Breast epithelium (tissue), 4 donors: ENCODE measurements around the gene SOCS2. TPM values are rescaled to one million over a fixed set of nuclear protein-coding genes. Genes with fewer than 3 reads are reported as not detected.
"Not testable (repeated sequence)": the region's sequence is repeated elsewhere in the genome, so short reads cannot be mapped to it uniquely, and the experiment has no call there.

Source experiments
- DNase-seq, 2 donors: peaks; one replicate each; pipeline ENCODE4 v3.0.0-alpha.2; 2019; ENCODE audit warnings: low spot score in 2 of 2
- H3K27ac ChIP-seq, 2 donors: fragments of 200-600 bp; sonication (generic) in 1 of 2; one replicate each; pipeline ENCODE4 v1.5.1; 2016 to 2019; ENCODE audit warnings: mild to moderate bottlenecking in 1 of 2
- H3K27me3 ChIP-seq, 2 donors: fragments of 200-600 bp; sonication (generic) in 1 of 2; one replicate each; pipeline versions ENCODE4 v1.5.1 to v1.6.0; 2017 to 2019; ENCODE audit warnings: control low read depth in 1 of 2, mild to moderate bottlenecking in 1 of 2
- H3K36me3 ChIP-seq: fragments of 200-600 bp; one replicate; pipeline ENCODE4 v1.5.1; 2019
- H3K4me1 ChIP-seq, 2 donors: fragments of 200-600 bp; sonication (generic); one replicate each; pipeline ENCODE4 v1.5.1; 2016 to 2019; ENCODE audit warnings: control low read depth in 1 of 2
- H3K4me3 ChIP-seq, 3 donors: fragments of 200-600 bp; sonication (generic); 1 replicate in 2 of 3; 2 replicates in 1 of 3; pipeline ENCODE4 v1.5.1; 2016 to 2019; ENCODE audit warnings: mild to moderate bottlenecking in 3 of 3, moderate library complexity in 2 of 3
- H3K9me3 ChIP-seq, 2 donors: fragments of 200-600 bp; sonication (generic) in 1 of 2; one replicate each; pipeline ENCODE4 v1.5.1; 2016 to 2019; ENCODE audit warnings: control low read depth in 1 of 2
- CTCF ChIP-seq, 3 donors: fragments of 450-650 bp; IDR thresholded peaks; one replicate each; pipeline ENCODE4 v1.5.1; 2016 to 2017; ENCODE audit warnings: antibody characterized with exemption in 3 of 3, mild to moderate bottlenecking in 3 of 3, moderate library complexity in 3 of 3
- POLR2A ChIP-seq: fragments of 450-650 bp; IDR thresholded peaks from one replicate; pipeline ENCODE4 v1.6.1; 2016; ENCODE audit warnings: antibody characterized with exemption, mild to moderate bottlenecking, moderate library complexity
- POLR2AphosphoS5 ChIP-seq, 3 donors: sonication (generic); formaldehyde crosslinking; IDR thresholded peaks; one replicate each; pipeline ENCODE4 v1.6.1; 2017; ENCODE audit warnings: antibody characterized with exemption in 3 of 3
- intact Hi-C: fragments of 100-400 bp; cut with DNase I; formaldehyde crosslinking; loops from one replicate; pipeline ENCODE4 v1.15.1; 2023; ENCODE audit warnings: low total_unique reads
- total RNA-seq, 3 donors: library from RNA; depleted of rRNA; stranded (reverse); fragments of >200 nt; gene quantifications; one replicate each; pipeline ENCODE4 v1.1.0, GENCODE V29; 2016

The SOCS2 gene
- total RNA-seq, 3 donors from 2014 or later: 29.0 to 59.4 (median 59.0) TPM

GRCh38 chr12:93550748-93551611, 21.5 kb upstream of the SOCS2 start:
- no peaks in the 10 kb centered on the region for H3K36me3 ChIP-seq
- H3K27ac ChIP-seq: no peak overlapping the region
- intact Hi-C loops: no loop called here
- no peaks in the 10 kb centered on the region for H3K9me3 ChIP-seq
- DNase-seq: no peak
- H3K27me3 ChIP-seq: no peaks in the 10 kb centered on the region
- no peak overlapping the region for H3K4me3 ChIP-seq
- TF ChIP-seq POLR2AphosphoS5 (IDR thresholded peaks at IDR 0.05): no peak
- no peaks in the 10 kb centered on the region for H3K4me1 ChIP-seq

- intact Hi-C loops: no loop called here
- no peak for DNase-seq
These were observed 20.0 kb upstream of the SOCS2 start for GRCh38 chr12:93552427-93552826.

GRCh38 chr12:93557879-93558278, 14.6 kb upstream of the SOCS2 start:
- H3K27ac ChIP-seq, H3K27me3 ChIP-seq, DNase-seq, H3K4me1 ChIP-seq, H3K36me3 ChIP-seq, H3K4me3 ChIP-seq, intact Hi-C loops, H3K9me3 ChIP-seq: not testable (repeated sequence)

More at GRCh38 chr12:93552427-93552826, 20.0 kb upstream of the SOCS2 start:
- Histone ChIP-seq H3K27me3 (no peaks in the 10 kb centered on the region), H3K4me1 (no peaks in the 10 kb centered on the region), H3K27ac (no peak overlapping the region), H3K9me3 (no peaks in the 10 kb centered on the region), H3K4me3 (no peak overlapping the region), H3K36me3 (no peaks in the 10 kb centered on the region)
- no peak for TF ChIP-seq POLR2AphosphoS5 (IDR thresholded peaks at IDR 0.05)
- TF ChIP-seq CTCF (IDR thresholded peaks at IDR 0.05): no peak
- TF ChIP-seq POLR2A: no peak

- H3K36me3 ChIP-seq, DNase-seq, H3K4me1 ChIP-seq, H3K27me3 ChIP-seq, intact Hi-C loops, H3K4me3 ChIP-seq, H3K9me3 ChIP-seq, H3K27ac ChIP-seq: not testable (repeated sequence)
These were observed 13.8 kb upstream of the SOCS2 start for GRCh38 chr12:93558685-93559084.

GRCh38 chr12:93563807-93564538, 8.5 kb upstream of the SOCS2 start:
- intact Hi-C loops: no loop called here
- Histone ChIP-seq H3K27ac (no peak overlapping the region), H3K36me3 (no peaks in the 10 kb centered on the region), H3K27me3 (no peaks in the 10 kb centered on the region), H3K4me1 (no peaks in the 10 kb centered on the region), H3K4me3 (no peak overlapping the region), H3K9me3 (peaks cover under 1 to 4% of the 10 kb centered on the region in 2 donors)
- no peak for TF ChIP-seq CTCF (IDR thresholded peaks at IDR 0.05)
- no peak for TF ChIP-seq POLR2A
- TF ChIP-seq POLR2AphosphoS5 (IDR thresholded peaks at IDR 0.05): peak in 1 of 3 donors; percentile 42
- peak; percentile 45 to 65 for DNase-seq

GRCh38 chr12:93565760-93566159, 6.7 kb upstream of the SOCS2 start:
- Histone ChIP-seq H3K27ac (no peak overlapping the region), H3K36me3 (no peaks in the 10 kb centered on the region), H3K4me1 (no peaks in the 10 kb centered on the region), H3K9me3 (peaks cover 0 to 2% of the 10 kb centered on the region in 2 donors), H3K27me3 (no peaks in the 10 kb centered on the region), H3K4me3 (no peak overlapping the region)
- TF ChIP-seq CTCF (IDR thresholded peaks at IDR 0.05) (no peak), POLR2A (no peak), POLR2AphosphoS5 (IDR thresholded peaks at IDR 0.05) (no peak)
- intact Hi-C loops: no loop called here
- DNase-seq: no peak
